HG03280 (cell line): ENCODE data around the gene PARK7.
A peak's percentile ranks its signal among the peaks of the same experiment; 100 is the strongest.
"Not testable (repeated sequence)": the region's sequence is repeated elsewhere in the genome, so short reads cannot be mapped to it uniquely, and the experiment has no call there.

ENCODE experiments used
- ATAC-seq: cut with Tn5 transposase; IDR thresholded peaks from one replicate; pipeline ENCODE4 v1.9.1; 2021; ENCODE audit warnings: mild to moderate bottlenecking, moderate library complexity; ENCODE audit not compliant: unreplicated experiment

The PARK7 gene

GRCh38 chr1:7942214-7942921, 19.1 kb upstream of the PARK7 start:
- ATAC-seq, result no peak

GRCh38 chr1:7943251-7943650, 18.3 kb upstream of the PARK7 start:
- no peak for ATAC-seq

- no peak for ATAC-seq
Observed at GRCh38 chr1:7948960-7949359, 12.6 kb upstream of the PARK7 start.

GRCh38 chr1:7952791-7953190, 8.7 kb upstream of the PARK7 start:
- ATAC-seq, result not testable (repeated sequence)

GRCh38 chr1:7953850-7954609, 7.5 kb upstream of the PARK7 start:
- peak; percentile 98 for ATAC-seq

GRCh38 chr1:7954683-7955082, 6.8 kb upstream of the PARK7 start:
- ATAC-seq, result no peak

- no peak for ATAC-seq
Observed at GRCh38 chr1:7956218-7957032, 5.1 kb upstream of the PARK7 start.

GRCh38 chr1:7960165-7960564, 1.3 kb upstream of the PARK7 start:
- no peak for ATAC-seq

- ATAC-seq, result no peak
Observed at GRCh38 chr1:7960867-7961215, 670 bp upstream of the PARK7 start.

- ATAC-seq, result peak; percentile 2
Observed at GRCh38 chr1:7962014-7962335, 464 bp downstream of the PARK7 start.

- no peak for ATAC-seq
Observed at GRCh38 chr1:7962636-7963377, 1.3 kb downstream of the PARK7 start.

- not testable (repeated sequence) for ATAC-seq
Observed at GRCh38 chr1:7963378-7963730, 1.8 kb downstream of the PARK7 start.

- not testable (repeated sequence) for ATAC-seq
Observed at GRCh38 chr1:7963841-7964240, 2.3 kb downstream of the PARK7 start.

- ATAC-seq, result no peak
Observed at GRCh38 chr1:7964476-7964875, 3.0 kb downstream of the PARK7 start.

- no peak for ATAC-seq
Observed at GRCh38 chr1:7967196-7967595, 5.7 kb downstream of the PARK7 start.

GRCh38 chr1:7967651-7968050, 6.1 kb downstream of the PARK7 start:
- ATAC-seq, result no peak

- no peak for ATAC-seq
Observed at GRCh38 chr1:7970246-7970645, 8.7 kb downstream of the PARK7 start.

GRCh38 chr1:7971024-7971423, 9.5 kb downstream of the PARK7 start:
- no peak for ATAC-seq

GRCh38 chr1:7972285-7972684, 10.8 kb downstream of the PARK7 start:
- no peak for ATAC-seq

GRCh38 chr1:7973086-7973485, 11.6 kb downstream of the PARK7 start:
- ATAC-seq, result no peak

- no peak for ATAC-seq
Observed at GRCh38 chr1:7975212-7975865, 13.8 kb downstream of the PARK7 start.
